ENCODE data around the gene MS4A15.

- TF ChIP-seq ELF4 (IDR thresholded peaks at IDR 0.05), result no peak
- TF ChIP-seq HDGF (IDR thresholded peaks at IDR 0.05; ENCODE audit: borderline replicate concordance), result no peak
- TF ChIP-seq SP1 (IDR thresholded peaks at IDR 0.05), result no peak
These were observed 8.7 kb downstream of the MS4A15 start for GRCh38 chr11:60765355-60765754.

Measured in HEK293T (cell line).